Measurements from ENCODE around the gene POLR2E. TPM values are rescaled to one million over a fixed set of nuclear protein-coding genes. Genes with fewer than 3 reads are reported as not detected.

The POLR2E gene
- total and polyA plus RNA-seq, 7 donors: 82.0 to 203 (median 124) TPM

- peaks cover 0 to 3% (median 0%) of the 10 kb centered on the region in 3 donors for H3K27me3 ChIP-seq
- H3K36me3 ChIP-seq: peaks cover 15 to 53% (median 30%) of the 10 kb centered on the region in 4 donors
- H3K4me3 ChIP-seq: no peak overlapping the region
- DNase-seq: no peak
- H3K4me1 ChIP-seq: peaks cover 0 to 8% (median 6%) of the 10 kb centered on the region in 4 donors
- TF ChIP-seq POLR2AphosphoS5 (IDR thresholded peaks at IDR 0.05): no peak
- TF ChIP-seq, protein P1, sequence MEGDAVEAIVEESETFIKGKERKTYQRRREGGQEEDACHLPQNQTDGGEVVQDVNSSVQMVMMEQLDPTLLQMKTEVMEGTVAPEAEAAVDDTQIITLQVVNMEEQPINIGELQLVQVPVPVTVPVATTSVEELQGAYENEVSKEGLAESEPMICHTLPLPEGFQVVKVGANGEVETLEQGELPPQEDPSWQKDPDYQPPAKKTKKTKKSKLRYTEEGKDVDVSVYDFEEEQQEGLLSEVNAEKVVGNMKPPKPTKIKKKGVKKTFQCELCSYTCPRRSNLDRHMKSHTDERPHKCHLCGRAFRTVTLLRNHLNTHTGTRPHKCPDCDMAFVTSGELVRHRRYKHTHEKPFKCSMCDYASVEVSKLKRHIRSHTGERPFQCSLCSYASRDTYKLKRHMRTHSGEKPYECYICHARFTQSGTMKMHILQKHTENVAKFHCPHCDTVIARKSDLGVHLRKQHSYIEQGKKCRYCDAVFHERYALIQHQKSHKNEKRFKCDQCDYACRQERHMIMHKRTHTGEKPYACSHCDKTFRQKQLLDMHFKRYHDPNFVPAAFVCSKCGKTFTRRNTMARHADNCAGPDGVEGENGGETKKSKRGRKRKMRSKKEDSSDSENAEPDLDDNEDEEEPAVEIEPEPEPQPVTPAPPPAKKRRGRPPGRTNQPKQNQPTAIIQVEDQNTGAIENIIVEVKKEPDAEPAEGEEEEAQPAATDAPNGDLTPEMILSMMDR (IDR thresholded peaks at IDR 0.05): no peak
- no peak for TF ChIP-seq EP300 (IDR thresholded peaks at IDR 0.05)
- no peak for TF ChIP-seq POLR2A (IDR thresholded peaks at IDR 0.05)
- H3K27ac ChIP-seq: peak overlapping the region in 3 of 4 donors; percentile 39 to 62 (median 56)
- 78 to 82% methylated on average over 27 of the region's 27 CpGs for WGBS, 2 donors
- intact Hi-C loops (cut with DNase I): no loop called here
- no peaks in the 10 kb centered on the region for H3K9me3 ChIP-seq
Observed at GRCh38 chr19:1088416-1089010, 6.7 kb downstream of the POLR2E start.

- Histone ChIP-seq H3K4me3 (no peak overlapping the region), H3K36me3 (peaks cover 15 to 47% (median 30%) of the 10 kb centered on the region in 4 donors), H3K27me3 (peaks cover 0 to 6% (median 2%) of the 10 kb centered on the region in 3 donors), H3K9me3 (no peaks in the 10 kb centered on the region), H3K27ac (peak overlapping the region in 3 of 4 donors; percentile 39 to 62 (median 56)), H3K4me1 (peaks cover 0 to 6% (median 0%) of the 10 kb centered on the region in 4 donors)
- WGBS, 2 donors: 37 to 53% methylated on average over 27 of the region's 27 CpGs
- intact Hi-C loops (cut with DNase I): no loop called here
- no peak for TF ChIP-seq EP300 (IDR thresholded peaks at IDR 0.05)
- peak in 2 of 4 donors; percentile 29 to 32 for TF ChIP-seq POLR2AphosphoS5 (IDR thresholded peaks at IDR 0.05)
- DNase-seq: no peak
Observed at GRCh38 chr19:1087813-1088415, 7.3 kb downstream of the POLR2E start.

DNA sequence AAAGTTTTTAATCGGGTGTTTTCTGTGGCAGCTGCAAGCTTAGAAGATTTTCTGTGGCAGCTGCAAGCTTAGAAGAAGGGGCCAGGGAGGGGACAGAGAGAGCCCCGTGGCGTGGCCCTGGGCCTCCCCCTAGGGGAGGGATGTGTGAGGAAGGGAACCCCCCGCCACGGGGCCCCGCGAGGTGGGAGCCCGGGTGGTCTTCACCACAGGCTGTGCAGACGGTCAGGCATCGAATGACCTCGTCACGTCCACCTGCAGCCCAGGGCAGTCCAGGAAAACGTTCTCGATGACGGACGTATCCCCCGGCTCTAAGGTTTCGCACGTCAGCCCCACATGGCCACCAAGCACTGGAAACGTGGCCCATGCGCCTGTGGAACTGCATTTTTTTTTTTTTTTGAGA, 8.6 kb downstream of the POLR2E start:
- peaks cover 11 to 41% (median 24%) of the 10 kb centered on the region in 4 donors for H3K36me3 ChIP-seq
- intact Hi-C loops (cut with DNase I): no loop called here
- no peak for DNase-seq
- H3K4me1 ChIP-seq: peaks cover 0 to 19% (median 9%) of the 10 kb centered on the region in 4 donors
- 79 to 84% methylated on average over 21 of the region's 21 CpGs for WGBS, 2 donors
- no peak for TF ChIP-seq EP300 (IDR thresholded peaks at IDR 0.05)
- no peak for TF ChIP-seq POLR2A (IDR thresholded peaks at IDR 0.05)
- TF ChIP-seq POLR2AphosphoS5 (IDR thresholded peaks at IDR 0.05): no peak
- TF ChIP-seq, protein P1 (IDR thresholded peaks at IDR 0.05): no peak
- H3K27me3 ChIP-seq: peaks cover 7 to 16% (median 15%) of the 10 kb centered on the region in 3 donors
- peak overlapping the region in 1 of 4 donors; percentile 62 for H3K27ac ChIP-seq
- no peaks in the 10 kb centered on the region for H3K9me3 ChIP-seq
- H3K4me3 ChIP-seq: no peak overlapping the region

- H3K4me1 ChIP-seq: peaks cover 0 to 19% (median 9%) of the 10 kb centered on the region in 4 donors
- H3K27me3 ChIP-seq: peaks cover 7 to 19% (median 15%) of the 10 kb centered on the region in 3 donors
- no peak for DNase-seq
- no peak overlapping the region for H3K4me3 ChIP-seq
- intact Hi-C loops (cut with DNase I): no loop called here
- no peaks in the 10 kb centered on the region for H3K9me3 ChIP-seq
- peaks cover 4 to 33% (median 18%) of the 10 kb centered on the region in 4 donors for H3K36me3 ChIP-seq
- TF ChIP-seq, protein P1 (IDR thresholded peaks at IDR 0.05): no peak
- TF ChIP-seq EP300 (IDR thresholded peaks at IDR 0.05): no peak
- TF ChIP-seq POLR2A (IDR thresholded peaks at IDR 0.05): no peak
- no peak for TF ChIP-seq POLR2AphosphoS5 (IDR thresholded peaks at IDR 0.05)
- WGBS, 2 donors: 81 to 84% methylated on average over 38 of the region's 38 CpGs
- H3K27ac ChIP-seq: no peak overlapping the region
Observed at GRCh38 chr19:1085676-1086442, 9.3 kb downstream of the POLR2E start.

Measured in sigmoid colon (tissue), 7 donors.